Measurements from ENCODE around the gene DNASE1L3.
"Not testable (repeated sequence)": the region's sequence is repeated elsewhere in the genome, so short reads cannot be mapped to it uniquely, and the experiment has no call there.

DNASE1L3 gene

GRCh38 chr3:58206406-58207011 is 4.3 kb downstream of the DNASE1L3 start:
- H3K4me3 ChIP-seq (ENCODE audit: low read depth, low read length) = no peak overlapping the region
- no peaks in the 10 kb centered on the region for H3K27me3 ChIP-seq (replicated peaks)
- in situ Hi-C loops (cut with HindIII; ENCODE audit: low pct_ligation_motif_present, low sequenced_read_pairs) = no loop called here
- peak; percentile 49 for DNase-seq
- TF ChIP-seq CTCF (IDR thresholded peaks at IDR 0.05; ENCODE audit: low read depth, low read length, missing control alignments) = no peak
- no peak overlapping the region for H3K27ac ChIP-seq
- H3K36me3 ChIP-seq (replicated peaks) = no peaks in the 10 kb centered on the region

GRCh38 chr3:58205981-58206380 is 4.8 kb downstream of the DNASE1L3 start:
- DNase-seq = no peak
- in situ Hi-C loops (cut with HindIII; ENCODE audit: low pct_ligation_motif_present, low sequenced_read_pairs) = no loop called here
- H3K4me3 ChIP-seq (ENCODE audit: low read depth, low read length) = no peak overlapping the region
- H3K36me3 ChIP-seq (replicated peaks) = no peaks in the 10 kb centered on the region
- no peak for TF ChIP-seq CTCF (IDR thresholded peaks at IDR 0.05; ENCODE audit: low read depth, low read length, missing control alignments)
- no peaks in the 10 kb centered on the region for H3K27me3 ChIP-seq (replicated peaks)
- H3K27ac ChIP-seq = no peak overlapping the region

GRCh38 chr3:58204720-58205119 is 6.1 kb downstream of the DNASE1L3 start:
- H3K36me3 ChIP-seq (replicated peaks) = no peaks in the 10 kb centered on the region
- no peak for TF ChIP-seq CTCF (IDR thresholded peaks at IDR 0.05; ENCODE audit: low read depth, low read length, missing control alignments)
- H3K27me3 ChIP-seq (replicated peaks) = no peaks in the 10 kb centered on the region
- no peak overlapping the region for H3K27ac ChIP-seq
- H3K4me3 ChIP-seq (ENCODE audit: low read depth, low read length) = no peak overlapping the region
- DNase-seq = no peak
- in situ Hi-C loops (cut with HindIII; ENCODE audit: low pct_ligation_motif_present, low sequenced_read_pairs) = no loop called here

GRCh38 chr3:58203541-58203940 is 7.2 kb downstream of the DNASE1L3 start:
- Histone ChIP-seq H3K4me3 (ENCODE audit: low read depth, low read length) (no peak overlapping the region), H3K27me3 (replicated peaks) (no peaks in the 10 kb centered on the region), H3K36me3 (replicated peaks) (no peaks in the 10 kb centered on the region), H3K27ac (no peak overlapping the region)
- no peak for TF ChIP-seq CTCF (IDR thresholded peaks at IDR 0.05; ENCODE audit: low read depth, low read length, missing control alignments)
- DNase-seq = no peak
- in situ Hi-C loops (cut with HindIII; ENCODE audit: low pct_ligation_motif_present, low sequenced_read_pairs) = no loop called here

- no peaks in the 10 kb centered on the region for H3K36me3 ChIP-seq (replicated peaks)
- no peak for DNase-seq
- H3K27ac ChIP-seq = no peak overlapping the region
- TF ChIP-seq CTCF (IDR thresholded peaks at IDR 0.05; ENCODE audit: low read depth, low read length, missing control alignments) = no peak
- no peaks in the 10 kb centered on the region for H3K27me3 ChIP-seq (replicated peaks)
- no peak overlapping the region for H3K4me3 ChIP-seq (ENCODE audit: low read depth, low read length)
- in situ Hi-C loops (cut with HindIII; ENCODE audit: low pct_ligation_motif_present, low sequenced_read_pairs) = no loop called here
Measured at GRCh38 chr3:58202917-58203360, 7.8 kb downstream of the DNASE1L3 start.

- DNase-seq; H3K4me3 ChIP-seq (ENCODE audit: low read depth, low read length); in situ Hi-C loops (cut with HindIII; ENCODE audit: low pct_ligation_motif_present, low sequenced_read_pairs); H3K27me3 ChIP-seq (replicated peaks); H3K36me3 ChIP-seq (replicated peaks); H3K27ac ChIP-seq: not testable (repeated sequence)
Measured at GRCh38 chr3:58201451-58201850, 9.3 kb downstream of the DNASE1L3 start.

All from brain microvascular endothelial cell (primary cell).